GM13976 (cell line): ENCODE data around the gene SFI1.
"Not testable (repeated sequence)": the region's sequence is repeated elsewhere in the genome, so short reads cannot be mapped to it uniquely, and the experiment has no call there.

ENCODE experiments used
- DNase-seq: peaks from one replicate; pipeline ENCODE4 v3.0.0; 2012; ENCODE audit warnings: low spot score
- in situ Hi-C: fragments of 300-500 bp; cut with MboI; formaldehyde crosslinking; loops from one replicate; pipeline ENCODE4 v1.12.0; 2022; ENCODE audit warnings: low sequenced_read_pairs, mixed read lengths, inconsistent platforms; ENCODE audit not compliant: unreplicated experiment
- TF ChIP-seq, protein P1 (sequence below): IDR thresholded peaks from 2 replicates; pipeline ENCODE4 v1.5.1; 2012; ENCODE audit warnings: borderline replicate concordance, mild to moderate bottlenecking; ENCODE audit not compliant: insufficient read depth; ENCODE audit errors: extremely low read depth, missing control alignments, control extremely low read depth

The SFI1 gene

GRCh38 chr22:31532060-31532459 is 35.7 kb downstream of the SFI1 start:
- no peak for DNase-seq
- TF ChIP-seq, protein P1, sequence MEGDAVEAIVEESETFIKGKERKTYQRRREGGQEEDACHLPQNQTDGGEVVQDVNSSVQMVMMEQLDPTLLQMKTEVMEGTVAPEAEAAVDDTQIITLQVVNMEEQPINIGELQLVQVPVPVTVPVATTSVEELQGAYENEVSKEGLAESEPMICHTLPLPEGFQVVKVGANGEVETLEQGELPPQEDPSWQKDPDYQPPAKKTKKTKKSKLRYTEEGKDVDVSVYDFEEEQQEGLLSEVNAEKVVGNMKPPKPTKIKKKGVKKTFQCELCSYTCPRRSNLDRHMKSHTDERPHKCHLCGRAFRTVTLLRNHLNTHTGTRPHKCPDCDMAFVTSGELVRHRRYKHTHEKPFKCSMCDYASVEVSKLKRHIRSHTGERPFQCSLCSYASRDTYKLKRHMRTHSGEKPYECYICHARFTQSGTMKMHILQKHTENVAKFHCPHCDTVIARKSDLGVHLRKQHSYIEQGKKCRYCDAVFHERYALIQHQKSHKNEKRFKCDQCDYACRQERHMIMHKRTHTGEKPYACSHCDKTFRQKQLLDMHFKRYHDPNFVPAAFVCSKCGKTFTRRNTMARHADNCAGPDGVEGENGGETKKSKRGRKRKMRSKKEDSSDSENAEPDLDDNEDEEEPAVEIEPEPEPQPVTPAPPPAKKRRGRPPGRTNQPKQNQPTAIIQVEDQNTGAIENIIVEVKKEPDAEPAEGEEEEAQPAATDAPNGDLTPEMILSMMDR: no peak
- in situ Hi-C loops: no loop called here

DNA sequence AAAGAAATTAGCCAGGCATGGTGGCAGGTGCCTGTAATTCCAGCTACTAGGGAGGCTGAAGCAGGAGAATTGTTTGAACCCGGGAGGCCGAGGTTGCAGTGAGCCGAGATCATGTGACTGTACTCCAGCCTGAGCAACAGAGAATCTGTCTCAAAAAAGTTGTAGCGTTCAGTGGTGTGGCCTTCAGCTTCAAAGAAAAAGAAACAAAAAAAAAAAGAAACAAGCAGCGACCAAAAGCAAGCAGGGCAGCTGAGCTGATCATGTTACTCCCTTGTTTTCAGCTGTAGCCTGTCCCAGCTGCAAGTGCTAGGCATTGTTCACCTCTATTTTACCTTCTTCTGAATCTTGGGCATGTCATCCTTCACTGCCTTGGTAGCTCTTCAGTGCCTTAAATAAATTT is 37.0 kb downstream of the SFI1 start:
- TF ChIP-seq, protein P1: no peak
- DNase-seq: no peak
- in situ Hi-C loops: no loop called here

- in situ Hi-C loops: no loop called here
- TF ChIP-seq, protein P1: no peak
These were observed 40.7 kb downstream of the SFI1 start for GRCh38 chr22:31537019-31537535.

GRCh38 chr22:31538815-31539214 is 42.5 kb downstream of the SFI1 start:
- peak; percentile 54 for DNase-seq
- TF ChIP-seq, protein P1: no peak
- in situ Hi-C loops: no loop called here

More at GRCh38 chr22:31537019-31537535, 40.7 kb downstream of the SFI1 start:
- peak; percentile 67 for DNase-seq

- in situ Hi-C loops, DNase-seq: not testable (repeated sequence)
These were observed 43.8 kb downstream of the SFI1 start for GRCh38 chr22:31540166-31540565.

GRCh38 chr22:31540966-31541365 is 44.6 kb downstream of the SFI1 start:
- in situ Hi-C loops: no loop called here
- no peak for DNase-seq
- TF ChIP-seq, protein P1: no peak

- in situ Hi-C loops: no loop called here
These were observed 48.4 kb downstream of the SFI1 start for GRCh38 chr22:31544481-31545480.

More at GRCh38 chr22:31544481-31545480, 48.4 kb downstream of the SFI1 start:
- DNase-seq: no peak
- TF ChIP-seq, protein P1: no peak
